ENCODE measurements around the gene OPCML.

OPCML gene

DNA sequence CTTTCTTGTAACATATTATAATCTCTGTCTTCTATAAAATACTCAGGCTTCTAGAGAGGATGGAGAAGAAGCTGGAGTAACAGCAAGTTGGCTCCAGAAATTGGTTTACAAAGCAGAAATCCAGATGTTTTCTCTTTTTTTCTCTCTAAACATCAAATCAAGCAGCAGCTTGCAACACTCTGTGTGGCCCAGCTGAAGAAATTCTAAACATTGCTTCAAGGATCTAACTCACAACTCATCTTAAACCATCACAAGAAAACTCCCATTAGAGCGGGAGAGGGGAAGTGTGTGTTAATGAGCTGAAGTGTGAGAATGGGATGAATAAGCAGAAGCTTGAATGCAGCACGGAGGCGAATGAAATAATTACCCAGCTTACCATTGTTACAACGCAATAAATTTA, 146.5 kb downstream of the OPCML start:
- TF ChIP-seq CTCF (IDR thresholded peaks at IDR 0.05; ENCODE audit: low read length, missing control alignments), result no peak
- DNase-seq (ENCODE audit: low read depth), result no peak
- no peak overlapping the region for H3K4me3 ChIP-seq (replicated peaks; ENCODE audit: low read depth, low read length)

- DNase-seq (ENCODE audit: low read depth), result no peak
- H3K4me3 ChIP-seq (replicated peaks; ENCODE audit: low read depth, low read length), result no peak overlapping the region
- TF ChIP-seq CTCF (IDR thresholded peaks at IDR 0.05; ENCODE audit: low read length, missing control alignments), result no peak
These were observed 147.6 kb downstream of the OPCML start for GRCh38 chr11:133384731-133385130.

GRCh38 chr11:133383689-133384088, 148.6 kb downstream of the OPCML start:
- TF ChIP-seq CTCF (IDR thresholded peaks at IDR 0.05; ENCODE audit: low read length, missing control alignments), result no peak

DNA sequence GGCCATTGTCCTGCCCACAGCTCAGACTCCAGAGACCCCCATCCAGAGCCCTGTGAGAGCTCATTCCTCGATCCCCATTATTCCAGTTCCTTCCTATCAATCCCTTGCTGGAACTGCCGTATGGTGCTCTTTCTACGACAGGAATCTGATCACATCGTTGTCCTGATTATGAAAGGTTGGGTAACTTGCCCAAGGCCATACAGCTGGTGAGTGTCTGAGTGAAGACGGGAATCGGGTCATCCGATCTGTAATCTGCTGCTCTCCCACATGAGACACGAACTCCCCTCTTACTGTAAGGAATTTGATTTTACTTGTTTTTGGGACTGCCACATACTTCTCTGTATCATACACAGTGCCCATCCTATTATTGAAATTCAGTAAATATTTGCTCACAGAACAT, 149.1 kb downstream of the OPCML start:
- TF ChIP-seq CTCF (IDR thresholded peaks at IDR 0.05; ENCODE audit: low read length, missing control alignments), result no peak
- no peak for DNase-seq (ENCODE audit: low read depth)
- H3K4me3 ChIP-seq (replicated peaks; ENCODE audit: low read depth, low read length), result no peak overlapping the region

More at GRCh38 chr11:133383689-133384088, 148.6 kb downstream of the OPCML start:
- no peak for DNase-seq (ENCODE audit: low read depth)
- H3K4me3 ChIP-seq (replicated peaks; ENCODE audit: low read depth, low read length), result no peak overlapping the region

DNA sequence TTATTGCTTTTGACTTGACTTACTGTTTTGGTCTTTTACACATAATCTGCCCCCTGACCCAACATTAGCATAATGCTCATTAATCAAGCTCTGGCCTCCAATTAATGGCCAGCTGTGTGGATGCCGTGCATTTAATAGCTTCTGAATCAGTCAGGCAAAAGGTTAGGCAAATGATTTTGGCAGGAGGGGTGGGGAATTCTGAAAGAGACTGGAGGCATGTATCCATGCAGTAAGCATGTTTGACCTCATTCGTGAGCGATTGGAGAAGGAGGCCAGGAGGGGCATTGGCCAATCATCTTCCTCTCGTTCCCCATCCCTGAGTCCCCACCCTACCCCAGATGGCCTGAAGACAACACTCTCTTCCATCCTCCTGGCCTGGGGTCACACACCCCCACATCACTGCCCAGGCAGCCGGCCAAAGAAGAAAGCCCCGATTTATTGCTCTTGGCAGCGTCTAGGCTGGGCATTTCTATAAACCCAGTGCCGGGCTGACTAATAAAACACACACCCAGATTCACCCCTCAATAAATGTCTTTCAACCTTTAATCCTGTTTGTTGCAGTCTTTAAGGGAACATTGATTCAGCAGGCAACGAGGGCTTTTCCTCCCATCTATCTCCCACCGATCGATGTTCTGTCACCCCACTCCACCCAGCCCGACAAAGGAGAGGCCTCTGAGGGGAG, 150.0 kb downstream of the OPCML start:
- DNase-seq (ENCODE audit: low read depth), result no peak
- no peak overlapping the region for H3K4me3 ChIP-seq (replicated peaks; ENCODE audit: low read depth, low read length)
- TF ChIP-seq CTCF (IDR thresholded peaks at IDR 0.05; ENCODE audit: low read length, missing control alignments), result no peak

DNA sequence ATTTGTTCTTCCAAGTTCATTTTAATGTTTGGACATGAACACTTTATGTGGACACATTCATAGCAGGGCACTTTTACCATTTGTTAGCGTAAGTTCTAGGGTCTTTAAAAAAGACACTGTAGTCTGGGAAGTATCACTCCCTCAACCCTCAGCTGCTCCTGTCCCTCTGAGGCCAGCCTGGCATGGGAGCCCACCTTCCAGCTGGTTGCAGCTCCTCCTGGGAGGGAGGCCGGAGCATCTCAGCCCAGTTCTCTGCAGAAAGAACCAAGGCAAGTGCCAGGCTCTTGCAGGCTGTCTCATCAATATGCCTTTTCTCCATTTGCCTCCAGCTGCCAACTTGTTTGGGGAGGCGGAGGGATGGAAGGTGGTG, 150.6 kb downstream of the OPCML start:
- H3K4me3 ChIP-seq (replicated peaks; ENCODE audit: low read depth, low read length), result no peak overlapping the region
- no peak for TF ChIP-seq CTCF (IDR thresholded peaks at IDR 0.05; ENCODE audit: low read length, missing control alignments)
- no peak for DNase-seq (ENCODE audit: low read depth)

DNA sequence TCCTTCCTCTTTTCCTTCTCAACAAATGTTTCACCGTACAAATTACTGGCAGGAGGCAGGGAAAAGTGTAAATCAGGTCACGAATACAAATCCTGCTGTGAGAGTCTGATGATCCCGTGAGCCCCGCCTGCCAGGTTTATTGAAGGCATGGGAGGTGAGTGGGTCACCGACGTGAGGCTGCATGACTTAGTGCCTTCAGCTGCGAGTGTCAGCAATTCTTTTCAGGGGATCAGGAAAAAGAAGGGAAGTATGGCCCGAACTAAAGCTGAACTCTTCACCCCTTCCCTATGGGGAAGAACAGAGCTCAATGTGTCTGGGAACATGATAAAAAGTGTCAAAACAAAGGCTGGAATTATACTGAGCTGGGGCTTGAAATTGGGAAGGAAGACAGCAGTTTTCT, 166.2 kb downstream of the OPCML start:
- H3K4me3 ChIP-seq (replicated peaks; ENCODE audit: low read depth, low read length), result no peak overlapping the region
- TF ChIP-seq CTCF (IDR thresholded peaks at IDR 0.05; ENCODE audit: low read length, missing control alignments), result no peak
- DNase-seq (ENCODE audit: low read depth), result no peak
